GM19395 (cell line): ENCODE results near the gene KIRREL3.
"Not testable (repeated sequence)": the region's sequence is repeated elsewhere in the genome, so short reads cannot be mapped to it uniquely, and the experiment has no call there.

Experiments used
- ATAC-seq: cut with Tn5 transposase; IDR thresholded peaks from one replicate; pipeline ENCODE4 v1.9.1; 2021; ENCODE audit warnings: mild to moderate bottlenecking, moderate library complexity; ENCODE audit not compliant: unreplicated experiment

KIRREL3 gene

GRCh38 chr11:126374562-126375300 lies 625.8 kb downstream of the KIRREL3 start:
- not testable (repeated sequence) for ATAC-seq

- ATAC-seq = not testable (repeated sequence)
Observed at GRCh38 chr11:126373389-126374066, 627.0 kb downstream of the KIRREL3 start.
